Vagina (tissue), 2 donors: ENCODE measurements around the gene IL10RA.

Experiments used
- CTCF ChIP-seq, 3 experiments: fragments of 450-650 bp in 2 of 3; fragments of 200-600 bp in 1 of 3; sonication (generic) in 1 of 3; IDR thresholded peaks; one replicate each; pipeline ENCODE4 v1.5.1; 2017 to 2019; ENCODE audit warnings: antibody characterized with exemption in 3 of 3, mild to moderate bottlenecking in 2 of 3, moderate library complexity in 2 of 3
- POLR2A ChIP-seq, 2 donors: fragments of 450-650 bp; IDR thresholded peaks; one replicate each; pipeline ENCODE4 v1.6.1; 2017; ENCODE audit warnings: antibody characterized with exemption in 2 of 2, mild to moderate bottlenecking in 2 of 2, moderate library complexity in 2 of 2

GRCh38 chr11:117970400-117971024 lies 15.7 kb upstream of the IL10RA start:
- no peak for TF ChIP-seq CTCF (IDR thresholded peaks at IDR 0.05)
- TF ChIP-seq POLR2A (IDR thresholded peaks at IDR 0.05) = no peak
